Breast epithelium (tissue), 3 donors: ENCODE data around the gene NIN.

ENCODE experiments used
- CTCF ChIP-seq, 3 donors: fragments of 450-650 bp; IDR thresholded peaks; one replicate each; pipeline ENCODE4 v1.5.1; 2016 to 2017; ENCODE audit warnings: antibody characterized with exemption in 3 of 3, mild to moderate bottlenecking in 3 of 3, moderate library complexity in 3 of 3
- POLR2A ChIP-seq: fragments of 450-650 bp; IDR thresholded peaks from one replicate; pipeline ENCODE4 v1.6.1; 2016; ENCODE audit warnings: antibody characterized with exemption, mild to moderate bottlenecking, moderate library complexity
- POLR2AphosphoS5 ChIP-seq, 3 donors: sonication (generic); formaldehyde crosslinking; IDR thresholded peaks; one replicate each; pipeline ENCODE4 v1.6.1; 2017; ENCODE audit warnings: antibody characterized with exemption in 3 of 3

GRCh38 chr14:50814161-50814560 is 16.8 kb downstream of the NIN start:
- no peak for TF ChIP-seq CTCF (IDR thresholded peaks at IDR 0.05)
- no peak for TF ChIP-seq POLR2A
- TF ChIP-seq POLR2AphosphoS5 (IDR thresholded peaks at IDR 0.05): no peak
